ENCODE data around the gene HMCN1. TPM values are rescaled to one million over a fixed set of nuclear protein-coding genes. Genes with fewer than 3 reads are reported as not detected.

Gene HMCN1
- total and polyA plus RNA-seq, 2 donors (not counting 1 experiment from before 2014, with no cell fraction given): 6.8 to 21.0 TPM

GRCh38 chr1:185693654-185694053 lies 40.5 kb upstream of the HMCN1 start:
- TF ChIP-seq, protein P1, sequence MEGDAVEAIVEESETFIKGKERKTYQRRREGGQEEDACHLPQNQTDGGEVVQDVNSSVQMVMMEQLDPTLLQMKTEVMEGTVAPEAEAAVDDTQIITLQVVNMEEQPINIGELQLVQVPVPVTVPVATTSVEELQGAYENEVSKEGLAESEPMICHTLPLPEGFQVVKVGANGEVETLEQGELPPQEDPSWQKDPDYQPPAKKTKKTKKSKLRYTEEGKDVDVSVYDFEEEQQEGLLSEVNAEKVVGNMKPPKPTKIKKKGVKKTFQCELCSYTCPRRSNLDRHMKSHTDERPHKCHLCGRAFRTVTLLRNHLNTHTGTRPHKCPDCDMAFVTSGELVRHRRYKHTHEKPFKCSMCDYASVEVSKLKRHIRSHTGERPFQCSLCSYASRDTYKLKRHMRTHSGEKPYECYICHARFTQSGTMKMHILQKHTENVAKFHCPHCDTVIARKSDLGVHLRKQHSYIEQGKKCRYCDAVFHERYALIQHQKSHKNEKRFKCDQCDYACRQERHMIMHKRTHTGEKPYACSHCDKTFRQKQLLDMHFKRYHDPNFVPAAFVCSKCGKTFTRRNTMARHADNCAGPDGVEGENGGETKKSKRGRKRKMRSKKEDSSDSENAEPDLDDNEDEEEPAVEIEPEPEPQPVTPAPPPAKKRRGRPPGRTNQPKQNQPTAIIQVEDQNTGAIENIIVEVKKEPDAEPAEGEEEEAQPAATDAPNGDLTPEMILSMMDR (conservative IDR thresholded peaks at IDR 0.05 in 1 of 2, IDR thresholded peaks at IDR 0.05 in 1 of 2; ENCODE audit: low read depth in 1 of 2, low read length in 2 of 2): no peak
- no peak for TF ChIP-seq EZH2 (IDR thresholded peaks at IDR 0.05; ENCODE audit: low read length, missing control alignments)
- Histone ChIP-seq H2AFZ (ENCODE audit: low read length) (peak overlapping the region; percentile 56), H3K4me3 (replicated peaks in 1 of 4; ENCODE audit: control extremely low read depth in 1 of 4, insufficient read depth in 1 of 4, low read depth in 3 of 4, low read length in 4 of 4) (no peak overlapping the region)

GRCh38 chr1:185694081-185694480 lies 40.1 kb upstream of the HMCN1 start:
- TF ChIP-seq, protein P1 (conservative IDR thresholded peaks at IDR 0.05 in 1 of 2, IDR thresholded peaks at IDR 0.05 in 1 of 2; ENCODE audit: low read depth in 1 of 2, low read length in 2 of 2): no peak
- TF ChIP-seq EZH2 (IDR thresholded peaks at IDR 0.05; ENCODE audit: low read length, missing control alignments): no peak
- Histone ChIP-seq H3K27ac (ENCODE audit: insufficient read depth, low read length) (no peak overlapping the region), H3K9me3 (ENCODE audit: control insufficient read depth, insufficient read depth, low read depth, low read length) (no peaks in the 10 kb centered on the region), H3K27me3 (ENCODE audit: control insufficient read depth, insufficient read depth, low read length) (no peaks in the 10 kb centered on the region), H3K9ac (ENCODE audit: insufficient read depth, low read length) (no peak overlapping the region), H3K79me2 (ENCODE audit: control insufficient read depth, insufficient read depth, low read length) (no peaks in the 10 kb centered on the region), H3K4me3 (replicated peaks in 1 of 4; ENCODE audit: control extremely low read depth in 1 of 4, insufficient read depth in 1 of 4, low read depth in 3 of 4, low read length in 4 of 4) (no peak overlapping the region), H3K4me1 (ENCODE audit: control insufficient read depth, extremely low read depth, insufficient read depth, low read length) (no peaks in the 10 kb centered on the region), H3K36me3 (ENCODE audit: control insufficient read depth, insufficient read depth, low read length) (no peaks in the 10 kb centered on the region), H3K4me2 (ENCODE audit: extremely low read depth, insufficient read depth, low read length) (peak overlapping the region; percentile 37), H4K20me1 (ENCODE audit: control insufficient read depth, extremely low read depth, insufficient read depth, low read length) (no peaks in the 10 kb centered on the region), H2AFZ (ENCODE audit: low read length) (peak overlapping the region; percentile 56)
- peak in 1 of 2 donors; percentile 4 for DNase-seq (ENCODE audit: low read depth in 2 of 2)

More at GRCh38 chr1:185693654-185694053, 40.5 kb upstream of the HMCN1 start:
- Histone ChIP-seq H4K20me1 (ENCODE audit: control insufficient read depth, extremely low read depth, insufficient read depth, low read length) (no peaks in the 10 kb centered on the region), H3K4me1 (ENCODE audit: control insufficient read depth, extremely low read depth, insufficient read depth, low read length) (no peaks in the 10 kb centered on the region), H3K36me3 (ENCODE audit: control insufficient read depth, insufficient read depth, low read length) (no peaks in the 10 kb centered on the region), H3K9me3 (ENCODE audit: control insufficient read depth, insufficient read depth, low read depth, low read length) (no peaks in the 10 kb centered on the region), H3K79me2 (ENCODE audit: control insufficient read depth, insufficient read depth, low read length) (no peaks in the 10 kb centered on the region), H3K27me3 (ENCODE audit: control insufficient read depth, insufficient read depth, low read length) (no peaks in the 10 kb centered on the region), H3K9ac (ENCODE audit: insufficient read depth, low read length) (no peak overlapping the region), H3K27ac (ENCODE audit: insufficient read depth, low read length) (no peak overlapping the region), H3K4me2 (ENCODE audit: extremely low read depth, insufficient read depth, low read length) (peak overlapping the region; percentile 0)
- DNase-seq (ENCODE audit: low read depth in 2 of 2): no peak

- H3K27ac ChIP-seq (ENCODE audit: insufficient read depth, low read length): no peak overlapping the region
- no peaks in the 10 kb centered on the region for H3K4me1 ChIP-seq (ENCODE audit: control insufficient read depth, extremely low read depth, insufficient read depth, low read length)
- no peaks in the 10 kb centered on the region for H3K27me3 ChIP-seq (ENCODE audit: control insufficient read depth, insufficient read depth, low read length)
- H3K79me2 ChIP-seq (ENCODE audit: control insufficient read depth, insufficient read depth, low read length): no peaks in the 10 kb centered on the region
- no peak overlapping the region for H3K4me2 ChIP-seq (ENCODE audit: extremely low read depth, insufficient read depth, low read length)
- peak in 1 of 2 donors; percentile 4 for DNase-seq (ENCODE audit: low read depth in 2 of 2)
- H3K4me3 ChIP-seq (replicated peaks in 1 of 4; ENCODE audit: control extremely low read depth in 1 of 4, insufficient read depth in 1 of 4, low read depth in 3 of 4, low read length in 4 of 4): no peak overlapping the region
- TF ChIP-seq, protein P1 (conservative IDR thresholded peaks at IDR 0.05 in 1 of 2, IDR thresholded peaks at IDR 0.05 in 1 of 2; ENCODE audit: low read depth in 1 of 2, low read length in 2 of 2): no peak
- no peak for TF ChIP-seq EZH2 (IDR thresholded peaks at IDR 0.05; ENCODE audit: low read length, missing control alignments)
- no peak overlapping the region for H2AFZ ChIP-seq (ENCODE audit: low read length)
- no peaks in the 10 kb centered on the region for H4K20me1 ChIP-seq (ENCODE audit: control insufficient read depth, extremely low read depth, insufficient read depth, low read length)
- no peaks in the 10 kb centered on the region for H3K9me3 ChIP-seq (ENCODE audit: control insufficient read depth, insufficient read depth, low read depth, low read length)
- no peak overlapping the region for H3K9ac ChIP-seq (ENCODE audit: insufficient read depth, low read length)
- H3K36me3 ChIP-seq (ENCODE audit: control insufficient read depth, insufficient read depth, low read length): no peaks in the 10 kb centered on the region
Measured at GRCh38 chr1:185695299-185695698, 38.9 kb upstream of the HMCN1 start.
